NCI-H774 (cell line): ENCODE data around the gene SLC26A6.

Source experiments
- DNase-seq: peaks from one replicate; lab custom pipeline; 2025; lab: John Stamatoyannopoulos, UW

Gene SLC26A6

DNA sequence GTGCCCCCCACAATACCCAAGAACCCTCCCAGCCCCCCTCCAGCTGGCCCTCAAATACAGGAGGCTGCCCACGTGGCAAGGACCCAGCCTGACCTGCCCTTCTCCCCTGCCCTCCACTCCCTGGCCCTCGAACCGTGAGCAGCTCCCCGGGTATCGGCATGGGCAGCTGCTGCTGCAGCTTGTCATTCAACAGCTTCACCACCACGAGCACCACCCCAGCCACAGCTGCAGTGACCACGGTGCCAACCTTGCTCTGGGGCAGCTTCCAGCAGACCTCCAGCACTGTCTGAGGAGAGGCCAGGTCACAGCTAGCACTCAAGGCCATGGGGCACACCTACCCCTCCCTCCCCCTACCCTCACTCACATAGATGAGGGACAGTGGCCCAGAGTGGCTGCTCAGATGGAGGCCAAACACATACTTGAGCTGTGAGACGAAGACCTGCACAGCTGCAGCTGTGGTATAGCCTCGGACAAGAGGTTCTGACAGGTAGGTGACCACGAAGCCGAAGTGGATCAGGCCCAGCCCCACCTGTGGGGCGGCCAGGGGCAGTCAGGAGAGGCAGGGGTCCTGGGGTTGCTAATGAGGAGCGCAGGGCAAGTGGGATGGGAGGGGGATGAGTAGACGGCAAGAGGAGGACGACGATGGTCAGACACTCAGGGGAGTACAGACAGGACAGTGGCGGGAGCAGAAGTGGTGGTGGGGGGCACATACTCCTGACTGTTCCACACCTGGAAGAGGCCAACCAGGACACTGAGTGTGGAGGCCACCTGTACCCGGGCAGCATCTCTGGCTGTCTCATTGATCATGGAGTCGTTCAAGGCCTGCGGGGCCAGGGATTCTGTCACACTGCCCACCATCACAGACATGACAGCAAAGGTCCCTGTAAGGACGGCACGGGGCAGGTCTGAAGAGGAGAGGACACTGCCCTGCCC is 3.5 kb downstream of the SLC26A6 start:
- no peak for DNase-seq

GRCh38 chr3:48630833-48631232 is 4.4 kb downstream of the SLC26A6 start:
- no peak for DNase-seq

- DNase-seq, result no peak
Observed at GRCh38 chr3:48630407-48630806, 4.9 kb downstream of the SLC26A6 start.

DNA sequence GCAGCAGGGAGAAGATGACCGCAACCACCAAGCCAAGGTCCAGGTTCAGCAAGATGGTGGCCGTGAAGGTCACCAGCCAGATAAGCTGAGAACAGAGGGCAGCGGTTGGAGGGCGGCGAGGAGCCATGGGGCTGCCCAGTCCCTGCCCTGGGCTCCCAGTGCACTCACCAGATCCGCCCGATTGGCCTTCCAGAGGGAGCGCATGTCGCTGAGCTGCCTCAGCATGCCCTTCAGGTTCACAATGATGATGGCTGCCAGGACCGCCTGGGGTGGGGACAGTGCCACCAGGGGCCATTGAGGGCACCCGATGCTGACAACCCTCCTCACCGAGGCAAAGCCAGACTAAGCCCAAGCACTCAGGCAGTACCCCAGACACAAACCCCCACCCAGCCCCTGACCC is 5.4 kb downstream of the SLC26A6 start:
- DNase-seq, result no peak

DNA sequence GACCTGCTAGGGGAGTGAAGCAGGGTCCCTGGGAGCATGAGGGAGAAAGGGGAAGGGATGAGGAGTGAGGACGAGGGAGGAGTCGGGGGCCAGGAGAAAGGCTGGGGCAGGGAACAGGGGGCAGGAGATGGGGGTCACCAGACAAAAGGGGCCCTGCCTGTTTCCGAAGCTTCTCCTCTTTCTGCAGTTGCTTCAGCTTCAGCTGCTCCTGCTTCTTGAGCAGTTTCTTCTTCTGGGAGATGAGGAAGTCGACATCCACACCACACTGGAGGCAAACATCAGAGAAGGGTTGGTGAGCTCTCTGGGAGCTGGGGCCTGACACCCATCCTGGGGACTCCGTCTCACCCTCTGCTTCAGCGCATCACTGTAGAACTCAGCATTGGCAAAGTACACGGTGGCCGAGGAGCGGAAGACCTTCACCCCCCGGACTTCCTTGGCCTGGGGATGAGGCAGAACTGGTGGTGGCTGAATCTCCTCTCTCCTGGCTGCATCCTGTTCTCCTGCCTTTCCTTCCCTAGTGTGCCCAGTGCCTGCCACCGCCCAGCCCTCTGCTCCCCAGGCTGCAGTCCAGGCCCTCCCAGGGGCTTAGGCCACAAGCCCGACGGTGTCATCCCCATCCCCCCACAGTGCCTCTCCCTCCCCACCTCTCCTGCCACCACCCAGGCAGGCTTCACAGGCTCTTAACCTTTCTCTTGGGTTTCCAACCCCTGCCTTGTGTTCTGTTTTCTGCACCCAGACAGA is 6.8 kb downstream of the SLC26A6 start:
- no peak for DNase-seq

- DNase-seq, result no peak
Observed at GRCh38 chr3:48625600-48625999, 9.7 kb downstream of the SLC26A6 start.

GRCh38 chr3:48624767-48625166 is 10.5 kb downstream of the SLC26A6 start:
- no peak for DNase-seq

DNA sequence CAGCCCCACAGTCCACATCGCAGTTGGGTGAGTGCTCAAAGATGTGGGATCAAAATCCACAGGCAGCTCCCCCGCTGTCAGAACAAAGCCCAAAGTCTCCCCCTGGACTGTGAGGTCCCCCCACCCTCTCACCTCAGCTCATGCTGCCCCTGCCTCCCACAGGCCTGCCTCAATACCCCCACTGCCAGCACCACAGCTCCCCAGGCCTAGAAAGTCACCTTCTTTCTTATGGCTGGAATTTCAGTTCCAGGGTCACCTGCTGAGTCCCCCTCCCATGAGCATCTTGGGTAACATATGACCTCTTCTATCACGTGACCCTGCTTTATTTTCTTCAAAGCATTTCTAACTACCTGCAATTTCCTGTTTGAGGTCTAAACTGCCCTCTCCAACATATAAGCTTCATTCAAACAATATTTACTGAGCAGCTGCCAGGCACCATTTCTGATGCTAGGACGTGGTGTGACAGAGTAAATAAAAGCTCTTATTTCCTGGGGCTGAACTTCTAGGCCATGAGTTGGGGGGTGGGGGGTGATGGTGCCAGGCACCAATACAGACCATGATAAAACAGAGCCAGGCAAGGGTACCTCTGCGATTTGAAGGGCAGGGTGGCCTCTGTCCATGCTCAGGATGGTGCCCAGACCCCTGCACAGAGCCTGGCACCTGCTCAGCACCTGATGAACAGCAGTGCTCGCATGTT is 11.3 kb downstream of the SLC26A6 start:
- DNase-seq, result peak; percentile 40

DNA sequence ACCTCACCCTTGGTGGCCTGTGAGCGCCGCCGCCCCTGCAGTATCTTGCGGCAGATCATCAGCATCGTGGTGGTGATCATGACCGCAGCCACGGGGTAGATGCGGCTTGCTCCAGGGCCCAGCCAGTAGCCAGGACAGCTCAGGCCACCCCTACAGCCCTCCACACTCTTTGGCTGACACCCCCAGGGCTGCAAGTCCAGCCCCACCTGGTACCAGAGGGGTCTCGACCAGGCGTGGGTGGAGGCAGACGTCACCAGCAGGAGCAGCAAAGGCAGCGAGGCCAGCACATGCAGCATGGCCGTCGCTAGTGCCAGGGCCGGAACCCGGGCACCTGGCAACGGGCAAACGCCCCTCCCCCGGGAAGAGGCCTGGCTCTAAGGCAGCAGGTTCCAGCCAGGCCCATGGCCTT is 13.8 kb downstream of the SLC26A6 start, which contains the start of gene TMEM89:
Gene TMEM89 (minus strand): TSS at position 309 of the 409 bp plus-strand sequence. CDS start 13 bp downstream, at position 296.
- DNase-seq, result no peak

DNA sequence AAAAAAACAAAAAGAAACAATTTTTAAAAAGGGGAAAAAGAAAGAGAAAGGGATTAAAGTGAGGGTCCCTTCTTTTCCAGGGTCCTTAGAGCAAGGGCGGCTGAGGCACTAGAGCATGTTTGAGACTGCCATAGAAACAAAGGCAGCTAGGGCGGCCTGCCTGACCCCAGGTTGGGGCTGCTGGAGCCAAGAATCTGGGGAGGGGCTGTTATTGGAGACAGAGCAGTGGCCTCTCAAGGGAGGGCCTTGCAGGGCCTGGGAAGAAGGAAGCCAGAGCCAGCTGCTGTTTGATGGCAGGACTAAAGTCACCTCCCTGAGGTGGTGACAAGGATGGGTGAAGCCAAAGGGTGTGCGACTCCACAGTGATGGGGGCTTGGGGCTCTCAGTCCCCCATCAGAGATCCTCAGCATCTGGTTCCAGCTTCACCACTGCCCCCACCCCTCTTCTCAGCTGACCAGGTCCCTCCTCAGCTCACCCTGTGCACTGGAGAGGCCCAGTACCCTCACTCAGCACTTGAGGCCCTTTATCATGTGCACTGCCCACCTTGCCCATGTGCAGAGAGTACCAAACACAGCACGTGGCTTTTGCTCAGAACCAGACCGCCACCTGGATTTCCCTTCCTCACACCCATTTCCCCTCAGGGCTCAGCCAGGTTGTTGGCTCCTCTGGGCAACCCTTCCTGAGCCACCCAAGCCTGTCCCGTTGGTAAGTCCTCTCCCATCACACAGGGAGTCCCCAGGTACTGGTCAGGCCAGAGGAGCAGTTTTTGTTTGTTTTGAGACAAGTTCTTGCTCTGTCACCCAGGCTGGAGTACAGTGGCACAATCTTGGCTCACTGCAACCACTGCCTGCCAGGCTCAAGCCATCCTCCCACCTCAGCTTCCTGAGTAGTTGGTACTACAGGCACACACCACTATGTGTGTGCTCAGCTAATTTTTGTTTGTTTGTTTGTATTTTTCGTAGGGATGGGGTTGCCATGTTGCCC is 15.4 kb downstream of the SLC26A6 start:
- DNase-seq, result no peak

DNA sequence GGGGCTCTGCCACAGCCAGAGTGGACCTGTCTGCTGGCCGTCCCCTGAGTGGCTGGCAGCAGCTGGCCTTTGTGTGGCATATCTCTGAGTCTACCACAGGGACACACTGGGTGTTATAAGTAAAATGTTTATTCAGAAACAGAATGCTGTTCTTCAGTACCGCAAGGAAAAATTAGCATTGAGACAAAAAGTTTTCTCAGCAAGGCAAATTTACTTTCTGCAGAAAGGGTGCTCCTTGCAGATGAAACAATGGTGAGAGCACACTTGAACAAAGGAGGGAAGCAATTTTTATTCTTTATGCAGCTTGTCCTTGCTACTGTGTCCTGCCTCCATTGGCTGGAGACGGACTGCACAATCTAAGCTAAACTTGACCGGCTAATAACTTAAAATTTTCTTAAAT is 17.7 kb downstream of the SLC26A6 start:
- DNase-seq, result no peak

DNA sequence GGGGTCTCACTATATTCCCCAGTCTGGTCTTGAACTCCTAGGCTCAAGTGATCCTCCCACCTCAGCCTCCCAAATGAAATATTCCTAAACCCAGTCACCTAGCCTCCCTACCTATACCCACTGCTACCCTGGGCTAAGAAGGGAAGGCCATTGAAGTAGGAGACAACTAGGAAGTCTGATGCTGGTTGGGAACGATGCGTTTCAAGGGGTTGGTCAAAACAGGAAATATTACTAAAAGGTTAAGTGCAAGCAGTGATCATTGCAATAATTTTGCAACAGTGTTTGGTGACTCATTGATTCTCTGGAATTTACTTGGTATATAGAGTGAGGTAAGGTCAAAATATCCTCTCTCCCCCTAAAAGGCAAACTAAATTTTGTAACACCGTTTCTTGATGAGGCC is 21.2 kb downstream of the SLC26A6 start:
- DNase-seq, result no peak

DNA sequence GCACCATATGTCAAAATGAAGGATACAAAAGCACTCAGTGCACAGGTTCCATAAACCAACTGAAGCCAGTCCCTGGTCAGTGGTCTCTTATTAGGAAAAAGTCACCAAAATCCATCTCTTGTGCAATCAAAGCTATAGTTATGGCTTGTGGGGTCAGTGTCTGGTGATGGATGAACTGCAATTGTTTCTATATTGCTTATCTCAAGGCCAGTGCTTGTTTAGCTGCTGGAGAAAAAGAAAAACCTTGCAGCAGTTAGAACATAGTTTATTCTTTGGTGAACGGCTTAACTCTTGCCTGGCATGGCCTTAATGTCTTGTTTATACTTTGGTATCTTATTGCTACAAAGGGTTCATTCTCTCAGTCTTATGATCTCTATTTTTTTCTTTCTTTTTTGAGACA is 23.0 kb downstream of the SLC26A6 start:
- no peak for DNase-seq

GRCh38 chr3:48609088-48610005 is 25.9 kb downstream of the SLC26A6 start, which contains the start of gene UQCRC1:
TSS of gene UQCRC1 (minus strand) at chr3:48609646. CDS start at chr3:48609620, 26 bp downstream.
- peak; percentile 70 for DNase-seq

- DNase-seq, result no peak
Observed at GRCh38 chr3:48607519-48607918, 27.7 kb downstream of the SLC26A6 start.

GRCh38 chr3:48601622-48601994 is 33.7 kb downstream of the SLC26A6 start:
- DNase-seq, result no peak

DNA sequence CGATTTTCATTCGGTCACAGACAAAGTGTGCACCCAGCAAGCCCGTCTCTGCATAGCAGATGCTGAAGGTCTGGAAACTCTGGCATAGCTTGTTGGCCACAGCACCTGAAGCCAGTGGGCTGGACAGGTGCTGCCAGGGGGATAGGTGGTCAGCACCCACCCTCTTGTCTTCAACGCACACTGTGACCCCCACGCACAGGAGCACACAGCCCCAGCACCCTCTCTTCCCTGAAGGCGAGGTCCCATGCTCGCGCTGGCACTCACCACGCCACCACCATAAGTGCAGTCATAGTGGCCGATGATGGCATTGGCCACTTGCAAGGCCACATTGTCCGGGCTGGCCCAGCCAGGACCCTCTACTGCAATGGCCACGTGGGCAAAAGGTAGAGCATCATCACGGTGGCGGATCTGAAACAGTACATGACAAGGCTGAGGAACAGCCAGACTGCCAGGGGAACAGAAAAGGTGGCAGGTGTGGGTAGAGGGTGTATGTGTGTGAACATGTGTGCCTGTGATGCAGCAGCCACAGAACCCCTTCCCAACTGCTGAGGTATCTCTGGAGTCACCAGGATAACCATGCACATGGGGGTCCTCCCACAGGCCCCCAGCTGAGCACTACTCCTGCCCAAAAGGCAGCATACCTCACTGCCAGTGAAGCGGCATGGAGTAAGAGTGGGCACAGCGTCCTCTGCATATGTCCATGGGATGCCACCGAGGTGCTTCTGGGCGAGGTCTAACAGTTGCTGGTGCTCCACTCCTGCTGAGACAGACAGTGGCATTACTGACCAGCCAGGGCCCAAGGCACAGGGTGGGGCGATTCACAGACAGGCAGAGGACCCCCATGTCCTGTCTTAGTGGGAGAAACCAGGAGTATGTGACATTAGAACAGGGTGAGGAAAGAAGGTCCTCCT is 34.3 kb downstream of the SLC26A6 start:
- DNase-seq, result no peak

- no peak for DNase-seq
Observed at GRCh38 chr3:48599509-48600285, 35.6 kb downstream of the SLC26A6 start.
